OCI-LY1 (cell line): ENCODE data around the gene CBX1.

ENCODE experiments used
- H2AFZ ChIP-seq: fragments of 200-600 bp; sonication (generic), shearing (Covaris generic); 2 replicates; pipeline ENCODE4 v1.6.0; 2014; ENCODE audit warnings: antibody characterized with exemption, mild to moderate bottlenecking, low read length
- H3F3A ChIP-seq: fragments of 200-600 bp; sonication (generic), shearing (Covaris generic); 2 replicates; pipeline ENCODE4 v1.6.0; 2014; ENCODE audit warnings: mild to moderate bottlenecking, antibody characterized with exemption, low read length, moderate library complexity; ENCODE audit not compliant: insufficient read depth
- H3K27ac ChIP-seq: fragments of 200-600 bp; sonication (generic); 2 replicates; pipeline ENCODE4 v1.5.1; 2014; ENCODE audit warnings: low read length, mixed run types, mild to moderate bottlenecking, low read depth; ENCODE audit not compliant: poor library complexity, severe bottlenecking
- H3K27me3 ChIP-seq: fragments of 200-600 bp; sonication (generic); 2 replicates; pipeline ENCODE4 v1.6.0; 2014; ENCODE audit warnings: antibody characterized with exemption, mild to moderate bottlenecking, low read length, moderate library complexity; ENCODE audit not compliant: insufficient read depth
- H3K36me3 ChIP-seq: fragments of 200-600 bp; sonication (generic); 2 replicates; pipeline ENCODE4 v1.6.1; 2014; ENCODE audit warnings: mild to moderate bottlenecking, antibody characterized with exemption, low read length, moderate library complexity, mixed read lengths; ENCODE audit not compliant: insufficient read depth
- H3K4me1 ChIP-seq: fragments of 200-600 bp; sonication (generic); 2 replicates; pipeline ENCODE4 v1.5.1; 2014; ENCODE audit warnings: mild to moderate bottlenecking, low read length, moderate library complexity; ENCODE audit not compliant: insufficient read depth, severe bottlenecking
- H3K4me2 ChIP-seq: fragments of 200-600 bp; sonication (generic), shearing (Covaris generic); 2 replicates; pipeline ENCODE4 v1.6.1; 2014; ENCODE audit warnings: low read length
- H3K4me3 ChIP-seq: fragments of 200-600 bp; sonication (generic); 2 replicates; pipeline ENCODE4 v1.5.1; 2014; ENCODE audit warnings: low read length, low read depth, mild to moderate bottlenecking, mixed read lengths; ENCODE audit not compliant: poor library complexity, severe bottlenecking
- H3K79me2 ChIP-seq: fragments of 200-600 bp; shearing (Covaris generic); 2 replicates; pipeline ENCODE4 v1.6.1; 2016; ENCODE audit warnings: mixed run types, low read length, mixed read lengths; ENCODE audit not compliant: insufficient read depth
- H3K9ac ChIP-seq: fragments of 200-600 bp; sonication (generic), shearing (Covaris generic); 2 replicates; pipeline ENCODE4 v1.6.1; 2014; ENCODE audit warnings: mild to moderate bottlenecking, low read length, mixed read lengths
- H3K9me2 ChIP-seq: fragments of 200-600 bp; sonication (generic), shearing (Covaris generic); 2 replicates; pipeline ENCODE4 v1.6.1; 2014; ENCODE audit warnings: low read depth, mild to moderate bottlenecking, low read length, mixed read lengths
- H3K9me3 ChIP-seq: fragments of 200-600 bp; shearing (Covaris generic); 2 replicates; pipeline ENCODE4 v1.6.1; 2014; ENCODE audit warnings: low read length, mixed read lengths
- H4K20me1 ChIP-seq: fragments of 200-600 bp; sonication (generic), shearing (Covaris generic); 2 replicates; pipeline ENCODE4 v1.6.0; 2016; ENCODE audit warnings: mild to moderate bottlenecking, low read length; ENCODE audit not compliant: insufficient read depth
- EZH2 ChIP-seq: fragments of 200-600 bp; sonication (generic), shearing (Covaris generic); IDR thresholded peaks from 2 replicates; pipeline ENCODE4 v1.8.0; 2017; ENCODE audit warnings: borderline replicate concordance, mixed run types, mild to moderate bottlenecking, antibody characterized with exemption, low read length, moderate library complexity, mixed read lengths
- TF ChIP-seq, protein P1 (sequence below): fragments of 200-600 bp; sonication (generic), shearing (Covaris generic); IDR thresholded peaks from 2 replicates; pipeline ENCODE4 v1.5.1; 2017; ENCODE audit warnings: mild to moderate bottlenecking, antibody characterized with exemption, low read length, moderate library complexity, mixed read lengths

The CBX1 gene

DNA sequence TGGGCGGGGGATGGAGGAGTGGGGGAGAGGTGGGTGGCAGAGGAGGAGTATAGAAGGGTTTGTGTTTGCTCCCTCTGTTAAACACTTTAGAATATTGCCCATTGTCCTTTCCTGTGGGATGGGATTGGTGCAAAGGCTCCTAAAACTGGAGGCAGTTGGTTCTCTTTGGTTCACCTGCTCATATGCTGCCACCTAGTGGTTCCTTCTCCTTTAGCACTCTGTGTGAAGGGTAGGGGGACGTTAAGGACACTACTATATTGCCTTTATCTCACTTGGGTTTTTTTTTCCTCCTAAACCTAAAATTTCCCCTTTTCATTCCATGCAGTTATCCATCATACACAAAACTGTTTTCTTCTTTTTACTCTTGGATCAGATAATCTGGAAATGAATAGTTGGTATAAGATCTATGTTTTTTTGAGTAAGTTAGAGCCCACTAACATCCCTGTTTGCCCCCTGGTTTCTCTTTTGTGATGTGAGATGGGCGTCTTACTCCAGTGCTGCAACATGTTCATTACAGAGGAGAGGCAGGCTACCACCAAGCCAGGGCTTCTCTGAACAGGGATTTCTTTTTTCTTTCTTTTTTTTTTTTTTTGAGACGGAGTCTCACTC, 30.0 kb upstream of the CBX1 start:
- Histone ChIP-seq H3K9me3 (no peaks in the 10 kb centered on the region), H3K27me3 (no peaks in the 10 kb centered on the region), H2AFZ (no peak overlapping the region), H3K27ac (no peak overlapping the region), H3K36me3 (no peaks in the 10 kb centered on the region), H3K4me3 (no peak overlapping the region), H3K79me2 (no peaks in the 10 kb centered on the region), H3F3A (no peaks in the 10 kb centered on the region), H4K20me1 (no peaks in the 10 kb centered on the region), H3K4me1 (no peaks in the 10 kb centered on the region), H3K9ac (no peak overlapping the region), H3K9me2 (no peaks in the 10 kb centered on the region), H3K4me2 (no peak overlapping the region)
- TF ChIP-seq EZH2, result no peak
- TF ChIP-seq, protein P1, sequence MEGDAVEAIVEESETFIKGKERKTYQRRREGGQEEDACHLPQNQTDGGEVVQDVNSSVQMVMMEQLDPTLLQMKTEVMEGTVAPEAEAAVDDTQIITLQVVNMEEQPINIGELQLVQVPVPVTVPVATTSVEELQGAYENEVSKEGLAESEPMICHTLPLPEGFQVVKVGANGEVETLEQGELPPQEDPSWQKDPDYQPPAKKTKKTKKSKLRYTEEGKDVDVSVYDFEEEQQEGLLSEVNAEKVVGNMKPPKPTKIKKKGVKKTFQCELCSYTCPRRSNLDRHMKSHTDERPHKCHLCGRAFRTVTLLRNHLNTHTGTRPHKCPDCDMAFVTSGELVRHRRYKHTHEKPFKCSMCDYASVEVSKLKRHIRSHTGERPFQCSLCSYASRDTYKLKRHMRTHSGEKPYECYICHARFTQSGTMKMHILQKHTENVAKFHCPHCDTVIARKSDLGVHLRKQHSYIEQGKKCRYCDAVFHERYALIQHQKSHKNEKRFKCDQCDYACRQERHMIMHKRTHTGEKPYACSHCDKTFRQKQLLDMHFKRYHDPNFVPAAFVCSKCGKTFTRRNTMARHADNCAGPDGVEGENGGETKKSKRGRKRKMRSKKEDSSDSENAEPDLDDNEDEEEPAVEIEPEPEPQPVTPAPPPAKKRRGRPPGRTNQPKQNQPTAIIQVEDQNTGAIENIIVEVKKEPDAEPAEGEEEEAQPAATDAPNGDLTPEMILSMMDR, result peak; percentile 88

DNA sequence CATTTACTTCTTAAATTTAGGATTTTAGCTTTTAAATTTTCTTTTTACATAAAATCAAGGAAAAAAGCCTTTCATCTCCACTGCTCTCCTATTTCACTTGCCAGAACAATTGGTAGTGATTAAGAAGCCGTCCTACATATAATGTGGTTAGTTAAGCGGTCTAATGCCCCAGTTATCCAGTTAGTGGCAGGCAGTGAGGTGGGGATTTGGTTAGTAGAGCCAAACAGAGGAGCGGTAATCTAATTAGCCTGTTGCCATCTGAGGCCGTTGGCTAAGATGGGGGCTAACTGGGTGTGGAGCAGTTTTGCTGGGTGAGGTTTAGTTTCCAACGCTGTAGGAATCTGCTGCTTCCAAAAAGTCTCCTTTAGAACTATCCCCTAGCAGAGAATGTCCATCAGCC, 28.7 kb upstream of the CBX1 start:
- H3K27ac ChIP-seq, result no peak overlapping the region
- H3K9ac ChIP-seq, result no peak overlapping the region
- no peak overlapping the region for H3K4me3 ChIP-seq
- H4K20me1 ChIP-seq, result no peaks in the 10 kb centered on the region
- no peak overlapping the region for H2AFZ ChIP-seq
- H3K79me2 ChIP-seq, result no peaks in the 10 kb centered on the region
- H3F3A ChIP-seq, result no peaks in the 10 kb centered on the region
- H3K4me2 ChIP-seq, result no peak overlapping the region
- no peaks in the 10 kb centered on the region for H3K4me1 ChIP-seq
- no peaks in the 10 kb centered on the region for H3K9me3 ChIP-seq
- no peaks in the 10 kb centered on the region for H3K9me2 ChIP-seq
- no peaks in the 10 kb centered on the region; the same call in 1 of the 2 replicates for H3K36me3 ChIP-seq
- TF ChIP-seq EZH2, result no peak
- TF ChIP-seq, protein P1, result no peak
- no peaks in the 10 kb centered on the region for H3K27me3 ChIP-seq

DNA sequence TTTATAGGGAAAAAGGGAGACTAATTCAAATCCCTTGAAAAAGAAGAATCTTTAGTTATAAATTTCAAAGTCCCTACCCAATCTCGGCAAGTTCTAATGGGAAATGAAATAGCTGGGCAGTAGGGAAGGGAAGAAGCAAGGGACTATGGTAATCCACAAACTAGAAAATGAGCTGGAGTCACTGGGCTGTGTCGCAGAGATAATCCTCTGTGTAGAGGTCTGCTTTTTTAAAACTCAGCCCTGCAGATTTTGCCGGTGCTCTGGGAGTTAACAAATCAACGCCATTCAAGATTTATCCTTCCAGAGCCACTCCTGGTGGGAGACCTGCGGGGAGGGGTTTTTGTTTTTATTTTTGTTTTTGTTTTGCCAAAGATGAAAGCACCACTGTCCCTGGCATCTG, 27.1 kb upstream of the CBX1 start:
- Histone ChIP-seq H3K4me3 (no peak overlapping the region), H3K4me2 (no peak overlapping the region), H3K9me2 (no peaks in the 10 kb centered on the region), H3K4me1 (no peaks in the 10 kb centered on the region), H3K9ac (no peak overlapping the region), H3K27me3 (no peaks in the 10 kb centered on the region), H3K27ac (no peak overlapping the region), H3K9me3 (no peaks in the 10 kb centered on the region), H4K20me1 (no peaks in the 10 kb centered on the region), H2AFZ (no peak overlapping the region), H3K79me2 (no peaks in the 10 kb centered on the region), H3K36me3 (peaks cover 3% of the 10 kb centered on the region), H3F3A (no peaks in the 10 kb centered on the region)
- TF ChIP-seq EZH2, result no peak
- TF ChIP-seq, protein P1, result no peak
